CD4-positive, alpha-beta T cell treated with Interferon alpha-2 for 1 hour (primary cell): ENCODE measurements around the gene DXO.
"Not testable (repeated sequence)": the region's sequence is repeated elsewhere in the genome, so short reads cannot be mapped to it uniquely, and the experiment has no call there.

ENCODE experiments used
- DNase-seq, 2 donors: peaks; one replicate each; pipeline ENCODE4 v3.0.0-alpha.2; 2020 to 2022

Gene DXO

DNA sequence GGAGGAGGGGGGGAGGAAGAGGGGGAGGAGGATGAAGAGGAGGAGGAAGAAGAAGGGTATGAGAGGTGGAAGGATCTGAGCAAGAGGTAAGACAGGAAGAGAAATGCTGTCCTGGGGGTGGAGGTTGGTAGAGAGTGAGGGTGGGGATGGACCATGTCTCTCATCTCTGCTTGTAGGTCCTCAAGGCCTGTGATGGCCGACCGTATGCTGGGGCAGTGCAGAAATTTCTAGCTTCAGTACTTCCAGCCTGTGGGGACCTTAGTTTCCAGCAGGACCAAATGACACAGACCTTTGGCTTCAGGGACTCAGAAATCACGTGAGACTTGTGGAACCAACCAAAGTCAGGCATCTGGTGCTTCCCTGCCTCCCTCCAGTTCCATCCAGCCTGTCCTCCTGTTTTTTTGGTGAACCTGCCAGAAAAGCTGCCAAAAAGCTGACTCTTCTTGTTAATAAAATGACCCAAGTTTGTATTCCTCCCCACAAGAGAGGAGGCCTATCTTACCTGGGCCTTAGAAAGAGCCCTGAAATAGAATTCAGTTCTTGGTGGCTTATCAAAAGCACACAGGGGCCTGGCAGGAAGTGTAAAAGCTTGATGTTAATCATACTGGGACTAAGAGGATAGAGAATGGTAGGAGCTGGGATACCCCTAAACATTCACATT is 7.4 kb upstream of the DXO start:
- no peak for DNase-seq

DNA sequence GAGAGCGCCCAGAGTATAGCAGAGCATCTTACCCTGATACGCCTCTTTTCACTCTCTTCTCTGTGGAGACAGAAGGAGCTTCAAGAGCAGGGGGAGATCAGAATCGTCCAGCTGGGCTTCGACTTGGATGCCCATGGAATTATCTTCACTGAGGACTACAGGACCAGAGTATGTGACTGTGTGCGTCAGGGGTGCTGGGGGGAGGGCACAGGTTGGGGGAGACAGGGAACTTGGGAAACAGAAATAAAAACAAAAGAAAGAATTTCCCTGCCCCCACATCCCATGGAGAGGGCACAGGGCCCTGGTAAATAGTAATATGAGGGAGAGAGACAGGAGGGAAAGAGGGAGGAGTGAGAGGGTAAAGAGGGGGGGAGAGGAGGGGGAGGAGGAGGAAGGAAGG is 6.9 kb upstream of the DXO start:
- no peak for DNase-seq

DNA sequence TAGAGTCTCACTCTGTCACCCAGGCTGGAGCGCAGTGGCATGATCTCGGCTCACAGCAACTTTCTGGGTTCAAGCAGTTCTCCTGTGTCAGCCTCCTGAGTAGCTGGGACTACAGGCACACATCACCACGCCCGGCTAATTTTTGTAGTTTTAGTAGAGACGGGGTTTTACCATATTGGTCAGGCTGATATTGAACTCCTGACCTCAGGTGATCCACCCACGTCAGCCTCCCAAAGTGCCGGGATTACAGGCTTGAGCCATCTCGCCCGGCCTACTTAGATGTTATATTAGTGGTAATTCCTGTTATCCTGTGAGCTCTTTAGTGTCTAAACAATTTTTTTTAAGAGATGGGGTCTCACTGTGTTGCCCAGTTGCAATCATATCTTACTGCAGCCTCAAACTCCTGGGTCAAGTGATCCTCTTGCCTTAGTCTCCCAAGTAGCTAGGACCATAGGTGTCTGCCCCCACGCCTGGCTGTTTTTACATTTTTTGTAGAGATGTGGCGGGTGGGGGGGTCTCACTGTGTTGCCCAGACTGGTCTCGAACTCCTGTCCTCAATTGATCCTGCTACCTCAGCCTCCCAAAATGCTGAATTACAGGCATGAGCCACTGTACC is 6.0 kb upstream of the DXO start:
- DNase-seq: no peak

DNA sequence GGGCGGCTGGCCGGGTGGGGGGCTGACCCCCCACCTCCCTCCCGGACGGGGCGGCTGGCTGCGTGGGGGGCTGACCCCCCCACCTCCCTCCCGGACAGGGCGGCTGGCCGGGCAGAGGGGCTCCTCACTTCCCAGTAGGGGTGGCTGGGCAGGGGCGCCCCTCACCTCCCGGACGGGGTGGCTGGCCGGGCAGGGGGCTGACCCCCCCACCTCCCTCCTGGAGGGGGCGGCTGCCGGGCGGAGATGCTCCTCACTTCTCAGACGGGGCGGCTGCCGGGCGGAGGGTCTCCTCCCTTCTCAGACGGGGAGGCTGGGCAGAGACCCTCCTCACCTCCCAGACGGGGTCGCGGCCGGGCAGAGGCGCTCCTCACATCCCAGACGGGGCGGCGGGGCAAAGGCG is 4.1 kb upstream of the DXO start:
- not testable (repeated sequence) for DNase-seq

DNA sequence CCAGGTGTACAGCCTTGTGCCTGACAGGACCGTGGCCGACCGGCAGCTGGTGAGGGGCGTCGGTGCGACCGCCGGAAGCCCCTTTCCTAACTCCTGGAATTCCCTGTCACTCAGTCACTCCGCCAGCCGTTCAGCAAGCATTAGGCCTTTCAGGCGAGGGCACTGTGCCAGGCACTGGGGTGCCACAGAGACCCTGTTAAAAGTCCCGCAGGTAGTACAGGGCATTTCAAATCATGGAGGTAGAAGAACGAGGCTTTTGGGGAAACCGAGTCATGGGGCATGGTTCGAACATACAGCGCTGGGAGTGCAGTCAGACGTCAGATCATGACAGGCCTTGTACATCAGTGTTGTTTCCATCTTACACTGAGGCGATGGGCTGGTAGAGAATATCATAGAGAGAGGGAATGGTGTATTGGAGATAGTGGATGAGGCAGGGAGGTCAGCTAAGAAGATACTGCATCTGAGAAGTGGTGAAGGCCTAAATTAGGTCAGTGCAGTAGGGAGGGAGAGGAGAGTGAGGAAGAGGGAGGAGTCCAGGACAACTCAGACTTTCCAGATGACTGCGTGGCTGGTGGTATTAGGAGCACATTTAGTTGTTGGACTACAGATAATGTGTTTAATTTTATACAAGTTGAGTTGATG is 892 bp upstream of the DXO start:
- peak in 1 of 2 donors; percentile 21 for DNase-seq

DNA sequence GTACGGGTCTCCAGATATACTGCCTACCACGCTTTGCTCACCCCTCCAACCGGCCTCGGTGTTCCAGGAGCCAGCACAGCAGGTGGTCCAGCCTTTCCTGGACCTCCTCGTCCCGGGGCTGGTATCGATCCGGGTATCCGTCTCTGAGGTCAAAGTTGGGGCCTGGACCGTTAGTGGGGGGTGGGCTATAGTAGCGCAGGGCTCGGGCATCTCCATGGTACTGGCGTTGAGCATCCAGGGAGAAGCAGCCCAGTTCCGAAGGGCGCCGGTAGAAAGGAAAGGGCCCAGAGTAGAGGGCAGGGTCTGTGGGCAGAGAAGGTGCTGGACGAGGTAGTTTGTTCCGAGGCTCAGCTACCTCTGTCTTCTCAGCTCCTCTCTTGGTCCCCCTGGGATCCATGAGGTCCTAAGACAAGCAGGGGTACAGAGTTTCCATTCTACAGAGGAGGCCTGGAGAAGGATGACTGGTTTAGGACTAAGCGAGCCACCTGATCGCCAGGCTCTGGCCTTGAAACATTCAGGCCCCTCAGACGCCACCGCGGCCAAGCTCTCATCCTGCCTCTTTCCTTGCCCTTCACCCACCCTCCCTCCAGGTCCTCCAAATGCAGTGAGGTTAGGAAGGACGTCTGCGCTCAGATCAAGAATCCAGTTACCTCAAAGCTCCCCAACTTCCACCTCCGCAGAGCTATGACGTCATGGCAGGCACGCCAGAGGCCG is 502 bp downstream of the DXO start:
- DNase-seq: no peak

DNA sequence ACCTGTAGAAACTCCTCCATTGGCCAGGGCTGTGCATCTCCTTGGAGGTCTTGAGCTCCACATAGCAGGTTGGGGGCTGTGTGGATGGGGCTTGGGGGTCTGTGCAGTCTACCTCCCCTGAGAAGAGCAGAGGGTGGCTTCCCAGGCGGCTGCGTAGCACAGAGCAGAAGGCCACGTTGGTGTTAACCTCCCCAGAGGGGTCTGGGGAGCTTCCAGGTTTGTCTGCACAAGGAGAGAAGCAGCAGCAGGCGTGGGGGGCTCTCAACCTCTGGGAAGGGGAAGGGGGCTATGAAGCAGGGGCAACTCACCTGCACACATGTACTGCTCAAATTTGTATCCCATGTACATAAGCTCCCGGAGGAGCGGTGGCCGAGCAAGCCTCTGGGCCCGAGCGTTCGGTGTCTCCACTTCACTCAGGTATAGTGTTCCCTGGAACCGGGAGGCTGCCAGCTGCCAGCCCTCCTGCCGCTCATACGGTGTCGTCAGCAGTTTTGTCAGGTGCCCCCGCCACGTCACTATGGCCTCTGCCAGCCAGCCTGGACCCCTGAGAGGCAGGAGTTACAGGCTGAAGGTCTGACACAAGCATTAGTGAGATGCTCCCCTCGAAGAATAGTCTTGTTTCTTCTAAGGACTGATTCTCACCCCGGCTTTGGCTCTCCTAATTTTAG is 1.2 kb downstream of the DXO start:
- DNase-seq: no peak

DNA sequence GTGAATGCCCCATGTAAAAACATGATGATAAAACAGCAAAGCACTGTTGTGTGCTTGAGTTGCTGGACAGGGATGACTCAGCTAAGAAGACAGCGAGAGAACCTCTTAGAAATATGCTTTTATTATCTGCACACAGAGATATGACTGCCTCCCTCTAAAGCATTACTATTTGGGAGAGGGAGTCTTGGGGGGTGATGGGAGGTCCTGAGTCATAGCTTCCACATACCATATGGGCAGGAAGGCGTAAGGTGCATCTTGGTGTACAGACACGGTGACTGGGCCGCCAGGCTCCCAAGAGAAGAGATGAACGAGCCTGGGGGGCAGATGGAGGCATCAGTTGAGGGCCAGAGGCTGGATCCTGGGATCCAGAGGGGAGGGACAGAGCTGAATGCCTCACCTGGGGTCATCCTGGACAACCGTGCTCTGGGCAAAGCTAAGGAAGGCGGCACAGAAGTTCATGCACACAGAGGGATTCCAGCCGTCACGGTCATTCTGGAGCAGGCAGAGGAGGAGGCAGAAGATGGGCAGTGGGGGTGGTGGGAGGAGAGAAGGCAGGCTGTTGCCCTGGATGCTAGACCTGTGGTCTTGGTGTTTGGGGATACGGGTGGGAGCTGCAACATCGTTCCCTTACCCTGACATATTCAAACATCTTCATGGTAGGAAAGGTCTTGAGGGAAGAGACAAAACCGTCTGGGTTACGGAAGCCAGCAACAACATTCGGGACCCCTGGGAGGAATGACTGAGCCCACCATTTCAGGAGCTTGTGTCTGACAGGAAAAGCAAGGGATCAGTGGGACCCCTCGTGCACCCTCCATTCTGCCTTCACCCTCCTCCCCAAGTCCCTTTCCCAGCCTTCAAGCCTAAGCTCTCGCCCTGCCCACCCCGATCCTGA is 2.0 kb downstream of the DXO start:
- DNase-seq: no peak

DNA sequence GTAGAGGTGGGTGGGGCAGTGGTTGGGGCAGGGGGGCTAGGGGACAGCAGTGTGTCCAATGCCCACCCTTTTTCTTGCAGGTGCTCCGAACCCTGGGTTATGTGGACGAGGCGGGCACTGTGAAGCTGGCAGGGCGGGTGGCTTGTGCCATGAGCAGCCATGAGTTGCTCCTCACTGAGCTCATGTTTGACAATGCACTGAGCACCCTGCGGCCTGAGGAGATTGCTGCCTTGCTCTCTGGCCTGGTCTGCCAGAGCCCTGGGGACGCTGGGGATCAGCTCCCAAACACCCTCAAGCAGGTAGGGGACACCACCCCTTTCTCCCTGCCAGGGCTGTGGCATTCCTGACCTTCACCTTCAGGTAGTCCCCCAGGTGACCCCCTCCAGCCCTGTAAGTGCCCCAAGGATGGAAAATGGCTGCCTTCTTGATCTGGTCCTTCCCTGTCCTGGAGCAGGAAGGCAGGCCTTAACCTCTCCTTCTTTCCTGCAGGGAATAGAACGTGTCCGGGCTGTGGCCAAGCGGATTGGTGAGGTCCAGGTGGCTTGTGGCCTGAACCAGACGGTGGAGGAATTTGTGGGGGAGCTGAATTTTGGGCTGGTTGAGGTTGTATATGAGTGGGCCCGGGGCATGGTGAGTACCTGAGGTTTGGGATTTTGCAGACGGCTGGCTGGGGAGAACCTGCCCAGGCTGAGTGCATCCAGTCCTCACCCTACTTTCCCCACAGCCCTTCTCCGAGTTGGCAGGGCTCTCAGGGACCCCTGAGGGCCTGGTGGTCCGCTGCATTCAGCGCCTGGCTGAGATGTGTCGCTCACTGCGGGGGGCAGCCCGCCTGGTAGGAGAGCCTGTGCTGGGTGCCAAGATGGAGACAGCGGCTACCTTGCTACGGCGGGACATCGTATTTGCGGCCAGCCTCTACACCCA is 2.9 kb downstream of the DXO start:
- no peak for DNase-seq

DNA sequence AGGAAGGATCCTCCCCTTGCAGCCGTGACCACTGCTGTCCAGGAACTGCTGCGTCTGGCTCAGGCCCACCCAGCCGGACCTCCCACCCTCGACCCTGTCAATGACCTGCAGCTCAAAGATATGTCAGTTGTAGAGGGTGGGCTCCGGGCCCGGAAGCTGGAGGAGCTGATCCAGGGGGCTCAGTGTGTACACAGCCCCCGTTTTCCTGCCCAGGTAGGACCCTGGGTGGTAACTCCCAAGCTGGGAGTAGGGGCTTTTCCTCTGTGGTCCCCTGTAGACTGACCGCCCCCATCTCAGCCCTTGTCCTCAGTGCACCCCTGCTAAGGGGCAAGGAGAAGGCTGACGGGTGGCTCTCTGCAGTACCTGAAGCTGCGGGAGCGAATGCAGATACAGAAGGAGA is 3.6 kb downstream of the DXO start:
- DNase-seq: no peak

DNA sequence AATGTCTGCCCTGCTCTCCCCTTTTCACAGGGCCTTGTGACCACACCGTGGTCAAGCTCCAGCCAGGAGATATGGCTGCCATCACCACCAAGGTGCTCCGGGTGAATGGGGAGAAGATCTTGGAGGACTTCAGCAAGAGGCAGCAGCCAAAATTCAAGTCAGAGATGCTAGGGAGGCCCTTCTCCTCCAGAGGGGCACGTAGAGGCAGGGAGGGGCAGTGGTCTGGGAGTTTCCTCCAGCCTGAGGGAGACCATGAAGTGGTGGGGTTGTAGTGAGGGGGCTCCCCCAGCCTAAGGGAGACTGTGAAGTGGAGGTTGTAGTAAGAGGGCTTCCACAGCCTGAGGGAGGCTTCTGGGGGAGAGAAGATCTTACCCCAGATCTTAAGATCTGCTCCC is 4.0 kb downstream of the DXO start:
- no peak for DNase-seq

DNA sequence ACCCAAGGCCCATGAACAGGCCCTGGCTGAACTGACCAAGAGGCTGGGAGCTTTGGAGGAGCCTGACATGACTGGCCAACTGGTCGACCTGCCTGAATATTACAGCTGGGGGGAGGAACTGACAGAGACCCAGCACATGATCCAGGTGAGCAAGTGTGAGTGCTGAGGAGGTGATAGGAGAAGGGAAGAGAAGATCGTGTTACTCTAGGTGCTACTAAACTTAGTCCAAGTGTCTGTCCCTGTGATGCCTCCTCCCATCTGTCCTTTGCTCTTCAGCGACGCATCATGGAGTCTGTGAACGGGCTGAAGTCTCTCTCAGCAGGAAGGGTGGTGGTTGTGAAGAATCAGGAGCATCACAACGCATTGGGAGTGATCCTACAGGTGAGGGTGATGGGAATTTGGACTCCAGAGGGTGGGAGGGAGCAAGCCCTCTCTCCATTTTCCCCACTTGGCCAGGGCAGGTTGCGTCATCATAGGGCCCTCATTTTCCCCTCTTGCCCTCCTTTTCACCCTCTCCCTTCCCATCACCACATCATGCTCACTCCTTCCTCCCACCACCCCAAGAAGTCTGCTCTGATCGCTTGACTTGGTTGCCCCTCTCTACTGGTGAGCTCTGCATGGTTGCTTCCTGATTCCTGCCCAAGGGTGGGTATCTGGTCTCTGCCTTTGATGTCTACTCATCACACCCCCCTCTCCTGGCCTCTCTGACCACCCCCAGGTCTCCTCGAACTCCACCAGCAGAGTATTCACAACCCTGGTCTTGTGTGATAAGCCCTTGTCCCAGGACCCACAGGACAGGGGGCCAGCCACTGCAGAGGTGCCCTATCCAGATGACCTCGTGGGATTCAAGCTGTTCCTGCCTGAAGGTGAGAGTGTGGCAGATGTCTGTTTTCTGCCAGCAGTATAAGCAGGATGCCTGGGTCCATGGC is 4.7 kb downstream of the DXO start:
- DNase-seq: no peak

DNA sequence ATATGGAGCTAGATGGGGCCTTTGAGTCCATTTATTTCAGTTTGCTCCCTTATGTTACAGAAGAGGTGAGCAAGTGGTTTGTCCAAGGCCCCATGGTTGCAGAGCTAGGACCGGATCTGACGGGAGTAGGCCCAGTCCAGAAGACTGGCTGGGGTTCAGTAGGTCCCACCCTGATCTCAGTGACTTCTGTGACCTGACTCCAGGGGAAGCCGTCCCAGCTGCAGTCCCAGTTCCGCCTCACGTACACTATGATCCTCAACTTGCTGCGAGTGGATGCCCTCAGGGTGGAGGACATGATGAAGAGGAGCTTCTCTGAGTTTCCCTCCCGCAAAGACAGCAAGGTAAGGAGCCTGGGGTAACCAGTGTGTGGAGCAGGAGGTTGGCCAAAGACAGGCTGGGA is 5.4 kb downstream of the DXO start:
- DNase-seq: no peak

DNA sequence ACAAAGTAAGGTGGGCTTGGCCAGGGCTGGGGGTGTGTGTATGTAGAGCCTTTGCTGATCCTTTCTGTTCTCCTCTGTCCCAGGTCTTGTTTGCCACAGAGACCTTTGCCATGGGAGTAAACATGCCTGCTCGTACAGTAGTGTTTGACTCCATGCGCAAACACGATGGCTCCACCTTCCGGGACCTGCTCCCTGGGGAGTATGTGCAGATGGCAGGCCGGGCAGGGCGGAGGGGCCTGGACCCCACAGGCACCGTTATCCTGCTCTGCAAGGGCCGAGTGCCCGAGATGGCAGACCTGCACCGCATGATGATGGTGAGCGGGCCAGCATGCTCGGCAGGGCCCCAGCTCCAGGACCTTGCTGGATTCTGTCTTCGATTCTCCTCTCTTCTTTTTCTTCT is 6.2 kb downstream of the DXO start:
- no peak for DNase-seq

DNA sequence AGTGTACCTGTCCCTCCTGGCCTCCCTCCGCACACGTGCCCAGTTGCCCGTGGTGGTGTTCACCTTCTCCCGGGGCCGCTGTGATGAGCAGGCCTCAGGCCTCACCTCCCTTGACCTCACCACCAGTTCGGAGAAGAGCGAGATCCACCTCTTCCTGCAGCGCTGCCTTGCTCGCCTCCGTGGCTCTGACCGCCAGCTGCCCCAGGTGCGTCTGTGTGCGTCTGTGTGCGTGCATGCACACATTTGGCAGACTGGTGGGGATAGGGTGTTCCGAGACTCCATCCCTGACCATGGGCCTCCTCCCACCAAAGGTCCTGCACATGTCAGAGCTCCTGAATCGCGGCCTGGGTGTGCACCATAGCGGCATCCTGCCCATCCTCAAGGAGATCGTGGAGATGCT is 8.0 kb downstream of the DXO start:
- DNase-seq: no peak

DNA sequence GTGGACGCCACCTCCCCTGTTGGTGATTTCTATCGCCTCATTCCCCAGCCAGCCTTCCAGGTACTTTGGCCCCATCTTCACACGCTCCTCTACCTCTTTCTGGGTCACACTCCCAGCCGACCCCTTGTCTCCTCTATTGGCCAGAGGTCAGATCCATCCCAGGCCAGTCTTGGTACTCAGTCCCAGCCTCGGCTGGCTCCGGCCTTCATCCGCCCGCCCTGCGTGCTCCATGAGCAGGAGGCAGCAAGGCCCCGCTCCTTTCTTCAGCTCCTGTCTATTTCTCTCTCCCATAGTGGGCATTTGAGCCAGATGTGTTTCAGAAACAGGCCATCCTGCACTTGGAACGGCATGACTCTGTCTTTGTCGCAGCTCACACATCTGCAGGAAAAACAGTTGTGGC is 10.3 kb downstream of the DXO start:
- no peak for DNase-seq

DNA sequence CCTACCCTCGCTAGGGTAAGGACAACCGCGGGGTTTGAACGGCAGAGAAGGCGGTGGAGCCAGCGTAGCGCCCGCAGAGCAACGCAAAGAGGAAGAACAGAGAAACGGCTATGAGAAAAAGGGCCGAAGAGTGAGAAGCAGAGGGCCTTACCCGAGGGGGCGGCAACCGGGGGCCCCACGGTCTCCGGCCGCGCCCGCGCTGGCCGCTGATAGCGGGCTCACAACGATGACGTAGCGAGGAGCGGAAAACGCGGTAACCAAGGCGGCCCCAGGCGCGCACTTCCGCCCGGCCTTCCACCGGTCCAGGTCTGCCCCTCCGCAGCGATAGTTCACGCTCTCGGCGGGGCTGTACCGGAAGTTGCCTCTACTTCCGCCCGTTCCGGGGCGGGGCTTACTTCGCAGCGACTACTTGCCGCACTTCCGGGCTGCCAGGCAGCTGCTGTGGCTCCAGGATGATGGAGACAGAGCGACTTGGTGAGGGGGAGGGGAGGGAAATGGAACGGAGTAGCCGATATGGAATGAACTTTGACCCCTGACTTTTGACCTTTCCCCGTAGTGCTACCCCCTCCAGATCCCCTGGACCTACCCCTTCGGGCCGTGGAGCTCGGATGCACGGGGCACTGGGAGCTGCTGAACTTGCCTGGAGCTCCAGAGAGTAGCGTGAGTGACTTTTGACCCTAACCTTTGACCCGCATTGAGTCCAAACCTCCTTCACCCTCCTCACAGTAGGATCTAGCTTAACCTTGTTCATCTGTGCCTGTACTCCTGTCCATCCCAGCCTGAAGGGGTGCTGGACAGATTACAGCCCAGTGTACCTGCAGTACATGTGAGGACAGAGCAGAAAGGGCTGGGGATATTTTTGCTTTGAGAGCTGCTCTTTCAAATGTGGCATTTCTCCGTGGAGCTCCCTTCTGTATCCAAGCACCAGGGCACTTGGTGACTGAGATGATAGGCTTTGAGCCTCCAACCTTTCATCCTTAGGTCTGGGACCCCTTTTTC is 12.9 kb downstream of the DXO start, which contains the start of the genes NELFE and SKIC2:
TSS of gene NELFE (minus strand) at position 231 of the 999 bp plus-strand sequence. CDS start 525 bp downstream, outside the sequence.
TSS of gene SKIC2 (plus strand) at position 435 of the 999 bp plus-strand sequence. CDS start at position 453, 18 bp downstream.
- peak; percentile 99 for DNase-seq

DNA sequence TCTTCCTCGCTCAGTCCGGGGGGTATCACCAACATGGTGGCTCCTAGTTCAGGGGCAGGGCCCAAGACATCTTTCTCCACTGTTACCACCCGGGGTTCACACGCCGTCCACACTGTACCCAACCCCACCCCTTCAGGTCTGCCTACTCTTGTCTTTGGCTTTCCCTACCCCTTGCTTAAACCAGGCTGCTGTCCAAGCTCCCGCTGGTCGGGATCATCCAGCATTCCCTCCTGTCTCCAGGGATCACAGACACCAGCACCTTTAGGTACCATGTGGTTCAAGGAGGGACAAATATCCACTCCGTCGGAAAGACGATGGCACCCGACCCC is 13.6 kb downstream of the DXO start:
- no peak for DNase-seq

DNA sequence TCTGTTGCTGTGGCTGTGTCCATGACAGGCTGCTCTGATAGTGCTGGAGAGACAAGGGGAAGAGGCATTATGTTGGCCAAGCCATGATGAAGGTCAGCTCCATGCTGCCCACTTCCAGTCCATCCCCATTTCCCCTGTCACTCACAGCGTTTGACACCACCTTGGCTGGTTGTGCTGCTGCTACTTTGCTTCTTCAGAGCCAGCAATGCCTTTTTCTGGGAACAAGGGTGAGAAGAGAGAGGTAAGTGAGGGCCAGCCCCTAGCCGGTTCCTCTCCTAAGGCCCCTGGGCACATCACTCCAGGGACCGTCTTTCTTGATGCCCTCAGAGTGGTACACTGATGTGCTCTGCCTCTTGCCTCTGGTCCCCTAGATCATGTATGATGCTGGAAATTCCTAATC is 15.1 kb downstream of the DXO start:
- DNase-seq: no peak
